HG02981 (cell line): ENCODE results near the gene PKN1.
"Not testable (repeated sequence)": the region's sequence is repeated elsewhere in the genome, so short reads cannot be mapped to it uniquely, and the experiment has no call there.

ENCODE experiments used
- ATAC-seq: cut with Tn5 transposase; IDR thresholded peaks from one replicate; pipeline ENCODE4 v1.9.1; 2021; ENCODE audit warnings: mild to moderate bottlenecking, moderate library complexity; ENCODE audit not compliant: unreplicated experiment

PKN1 gene

GRCh38 chr19:14462401-14462800, 29.3 kb downstream of the PKN1 start:
- ATAC-seq = not testable (repeated sequence)

DNA sequence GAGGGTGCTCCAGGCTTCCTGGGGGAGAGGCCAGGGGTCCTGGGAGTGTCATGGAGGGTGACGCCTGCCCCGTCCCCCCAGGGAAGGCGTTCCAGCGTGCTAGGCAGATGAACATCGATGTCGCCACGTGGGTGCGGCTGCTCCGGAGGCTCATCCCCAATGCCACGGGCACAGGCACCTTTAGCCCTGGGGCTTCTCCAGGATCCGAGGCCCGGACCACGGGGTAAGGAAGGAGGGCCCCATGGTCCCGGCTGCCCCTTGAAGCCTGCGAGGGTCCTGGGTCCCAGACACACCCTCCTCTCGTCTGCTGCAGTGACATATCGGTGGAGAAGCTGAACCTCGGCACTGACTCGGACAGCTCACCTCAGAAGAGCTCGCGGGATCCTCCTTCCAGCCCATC, 30.6 kb downstream of the PKN1 start:
- ATAC-seq = no peak

DNA sequence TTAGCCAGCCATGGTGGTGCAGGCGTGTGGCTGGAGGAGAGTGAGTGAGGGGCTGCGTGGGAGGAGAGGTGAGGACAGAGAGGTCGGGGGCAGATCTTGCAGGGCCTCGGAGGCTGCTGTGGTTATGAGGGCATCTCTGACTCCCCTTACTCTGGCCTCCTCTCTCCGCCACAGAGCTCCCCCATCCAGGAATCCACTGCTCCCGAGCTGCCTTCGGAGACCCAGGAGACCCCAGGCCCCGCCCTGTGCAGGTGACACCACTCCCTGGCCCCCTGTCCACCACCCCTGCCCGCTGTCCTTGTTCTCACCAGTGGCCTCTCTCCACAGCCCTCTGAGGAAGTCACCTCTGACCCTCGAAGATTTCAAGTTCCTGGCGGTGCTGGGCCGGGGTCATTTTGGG, 34.3 kb downstream of the PKN1 start:
- no peak for ATAC-seq

DNA sequence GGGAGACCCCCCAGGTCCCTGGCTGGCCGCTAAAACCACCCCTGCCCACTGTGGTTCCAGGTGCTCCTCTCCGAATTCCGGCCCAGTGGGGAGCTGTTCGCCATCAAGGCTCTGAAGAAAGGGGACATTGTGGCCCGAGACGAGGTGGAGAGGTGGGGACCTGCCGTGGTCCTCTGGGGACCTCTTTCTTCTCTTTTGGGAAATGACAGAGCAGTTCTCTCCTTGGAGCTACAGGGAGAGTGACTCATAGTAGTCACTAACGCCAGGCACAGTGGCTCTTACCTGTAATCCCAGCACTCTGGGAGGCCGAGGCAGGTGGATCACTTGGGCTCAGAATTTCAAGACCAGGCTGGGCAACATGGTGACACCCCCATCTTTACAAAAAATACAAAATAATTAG, 34.7 kb downstream of the PKN1 start:
- no peak for ATAC-seq

DNA sequence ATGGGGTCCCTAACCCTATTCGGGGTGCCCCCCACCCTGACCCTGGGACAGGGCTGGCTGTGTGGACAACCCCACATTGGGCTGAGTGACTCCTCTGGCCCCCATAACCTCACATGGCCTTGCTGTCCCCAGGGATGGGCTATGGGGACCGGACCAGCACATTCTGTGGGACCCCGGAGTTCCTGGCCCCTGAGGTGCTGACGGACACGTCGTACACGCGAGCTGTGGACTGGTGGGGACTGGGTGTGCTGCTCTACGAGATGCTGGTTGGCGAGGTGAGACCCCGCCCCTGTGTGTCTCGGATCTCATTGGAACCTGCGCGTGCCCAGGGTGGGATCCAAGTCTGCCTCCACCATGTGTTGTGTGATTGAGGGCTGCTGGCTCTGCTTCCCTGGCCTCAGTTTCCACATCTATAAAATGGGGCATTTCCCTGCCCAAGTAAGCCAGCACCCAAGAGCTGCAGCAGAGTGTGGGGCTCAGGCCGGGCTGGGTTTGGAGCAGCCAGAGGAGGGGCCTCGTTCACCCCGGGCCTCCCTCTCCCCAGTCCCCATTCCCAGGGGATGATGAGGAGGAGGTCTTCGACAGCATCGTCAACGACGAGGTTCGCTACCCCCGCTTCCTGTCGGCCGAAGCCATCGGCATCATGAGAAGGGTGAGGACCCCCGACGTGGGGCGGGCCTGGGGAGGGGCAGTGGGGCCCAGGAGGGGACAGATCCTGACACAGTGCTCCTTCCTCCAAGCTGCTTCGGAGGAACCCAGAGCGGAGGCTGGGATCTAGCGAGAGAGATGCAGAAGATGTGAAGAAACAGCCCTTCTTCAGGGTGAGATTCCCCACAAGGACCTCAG, 37.1 kb downstream of the PKN1 start:
- no peak for ATAC-seq

- ATAC-seq = no peak
Observed at GRCh38 chr19:14471436-14472187, 38.5 kb downstream of the PKN1 start.

DNA sequence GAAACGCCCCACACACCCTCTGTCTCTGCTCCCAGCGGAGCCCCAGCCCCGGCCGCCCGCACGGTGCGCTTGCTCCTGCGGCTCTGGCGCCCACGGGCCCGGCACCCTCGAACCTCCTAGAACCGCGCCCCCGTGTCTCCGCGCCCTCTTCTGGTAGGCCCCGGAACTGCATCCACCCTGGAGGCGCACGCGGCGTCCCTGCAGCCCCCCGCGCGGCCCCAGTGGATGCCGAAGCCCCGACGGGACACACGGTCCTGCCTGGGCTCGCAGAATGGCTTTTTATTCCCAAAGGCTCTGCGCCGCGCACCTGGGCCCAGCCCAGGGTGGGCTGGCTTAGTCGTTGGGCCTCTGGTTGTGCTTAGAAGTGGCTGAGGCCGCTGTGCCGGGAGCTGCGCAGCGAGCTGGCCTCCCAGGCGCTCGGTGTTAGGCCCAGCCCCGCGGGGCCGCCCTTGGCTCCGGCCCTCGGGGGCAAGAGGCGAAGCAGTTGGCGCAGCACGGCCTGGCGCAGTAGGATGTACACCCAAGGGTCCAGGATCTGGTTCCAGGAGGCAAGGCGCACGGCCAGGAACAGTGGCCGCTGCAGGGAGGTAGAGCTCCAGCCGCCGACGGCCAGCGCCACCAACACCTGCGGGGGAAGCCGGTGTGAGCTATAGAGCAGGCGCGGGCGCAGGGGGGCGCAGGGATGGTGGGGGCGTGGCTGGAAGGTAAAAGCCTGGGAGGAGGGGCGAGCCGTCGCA, 39.3 kb downstream of the PKN1 start:
- ATAC-seq = no peak

GRCh38 chr19:14473073-14473977, 40.2 kb downstream of the PKN1 start:
- ATAC-seq = no peak

GRCh38 chr19:14473978-14474578, 41.0 kb downstream of the PKN1 start:
- ATAC-seq = no peak

DNA sequence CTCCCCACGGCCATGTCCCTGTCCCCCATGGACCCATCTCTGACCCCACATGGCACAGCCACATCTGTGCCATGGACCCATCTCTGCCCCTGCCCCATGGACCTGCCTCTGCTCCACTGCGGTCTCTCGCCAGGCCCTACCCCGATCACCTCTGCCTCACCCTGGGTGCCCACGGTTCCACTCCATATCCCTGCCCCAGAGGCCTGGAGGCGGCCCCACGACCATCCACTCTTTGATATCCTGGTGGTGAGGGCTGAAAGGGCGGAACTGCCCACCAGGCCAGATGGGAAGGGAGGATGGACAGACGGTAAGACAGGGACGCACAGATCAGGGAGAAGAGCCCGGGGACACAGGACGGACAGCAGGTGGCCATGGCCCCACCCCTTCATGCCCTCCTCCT, 41.7 kb downstream of the PKN1 start:
- no peak for ATAC-seq

DNA sequence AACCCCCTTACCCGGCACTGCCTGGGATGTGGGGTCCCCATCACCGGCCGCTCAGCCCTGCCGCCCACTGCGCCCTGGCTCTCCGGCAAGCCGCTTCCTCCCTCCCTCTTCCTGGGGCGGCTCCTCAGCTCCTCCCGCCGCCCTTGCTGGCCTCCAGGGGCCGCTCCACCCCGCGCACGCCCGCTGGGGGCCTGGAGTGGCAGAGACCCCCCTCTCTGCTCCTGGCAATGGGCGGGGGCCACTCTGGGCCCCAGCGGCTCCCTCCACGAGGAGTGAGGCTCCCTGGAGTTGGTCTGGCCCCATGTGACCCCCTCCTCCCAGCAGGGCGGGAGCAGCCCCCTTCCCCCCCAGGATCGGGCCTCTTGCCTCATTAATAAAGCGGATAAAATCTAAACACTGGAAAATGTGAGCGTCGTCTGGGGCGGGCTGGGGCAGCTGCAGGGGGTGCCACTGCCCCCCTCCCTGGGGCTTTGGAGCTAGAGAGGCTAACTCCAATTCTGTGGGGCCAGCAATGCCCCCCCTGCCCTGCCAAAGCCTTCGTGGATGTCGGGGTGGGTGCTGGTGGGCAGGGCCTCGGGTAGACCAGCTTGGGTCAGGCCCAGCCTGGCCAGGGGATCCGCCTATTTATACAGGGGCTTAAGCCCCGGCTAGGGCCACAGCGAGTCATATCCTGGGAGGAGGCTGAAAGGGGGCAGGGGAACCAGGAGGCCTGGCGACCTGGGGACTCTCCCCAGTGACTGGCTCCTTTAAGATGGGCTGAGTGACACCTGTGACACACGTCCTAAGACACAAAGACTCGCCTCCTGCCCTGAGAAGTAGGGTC, 42.4 kb downstream of the PKN1 start, which contains the start of gene PTGER1:
Gene PTGER1 (minus strand): TSS at position 104 of the 823 bp plus-strand sequence. CDS start 1,034 bp downstream, outside the sequence.
- ATAC-seq = no peak

GRCh38 chr19:14476327-14476672, 43.2 kb downstream of the PKN1 start:
- no peak for ATAC-seq

GRCh38 chr19:14476673-14477401, 43.7 kb downstream of the PKN1 start:
- no peak for ATAC-seq

DNA sequence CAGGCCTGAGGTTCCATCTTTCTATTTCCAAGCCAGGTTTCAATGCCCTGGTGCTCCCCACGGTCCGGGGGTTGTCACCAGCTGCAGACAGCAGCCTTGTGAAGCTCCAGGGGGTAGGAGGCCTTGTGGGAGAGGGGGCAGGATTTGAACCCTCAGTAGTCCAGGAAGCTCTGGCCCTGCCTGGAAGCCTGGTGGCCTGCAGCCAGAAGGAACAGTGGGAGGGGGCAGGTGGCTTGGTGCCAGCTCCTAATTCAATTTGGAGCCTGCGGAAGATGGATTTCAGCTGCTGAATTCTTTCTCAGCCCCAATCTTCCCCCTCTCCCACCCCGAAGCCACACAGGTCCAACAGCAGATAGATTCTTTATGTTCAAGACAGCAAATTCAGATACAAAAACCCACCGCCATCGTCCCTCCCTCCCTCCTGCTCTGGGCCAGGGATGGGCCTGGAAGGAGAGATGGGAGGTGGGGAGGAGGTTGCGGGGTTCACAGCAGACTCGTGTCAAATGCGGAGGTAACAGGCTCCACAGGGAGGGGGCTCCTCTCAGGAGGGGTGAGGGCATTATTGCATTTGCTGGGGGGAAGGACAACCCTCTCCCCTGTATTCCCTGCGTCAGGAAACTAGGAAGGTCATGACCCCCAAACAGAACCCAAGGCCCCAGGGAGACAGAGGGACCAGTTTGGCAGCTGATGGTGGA, 44.5 kb downstream of the PKN1 start:
- ATAC-seq = no peak

GRCh38 chr19:14478113-14478545, 45.0 kb downstream of the PKN1 start:
- ATAC-seq = no peak

- no peak for ATAC-seq
Observed at GRCh38 chr19:14479309-14479974, 46.3 kb downstream of the PKN1 start.

GRCh38 chr19:14479975-14480699, 47.0 kb downstream of the PKN1 start:
- no peak for ATAC-seq
